ENCODE data around the gene EYA2.

DNA sequence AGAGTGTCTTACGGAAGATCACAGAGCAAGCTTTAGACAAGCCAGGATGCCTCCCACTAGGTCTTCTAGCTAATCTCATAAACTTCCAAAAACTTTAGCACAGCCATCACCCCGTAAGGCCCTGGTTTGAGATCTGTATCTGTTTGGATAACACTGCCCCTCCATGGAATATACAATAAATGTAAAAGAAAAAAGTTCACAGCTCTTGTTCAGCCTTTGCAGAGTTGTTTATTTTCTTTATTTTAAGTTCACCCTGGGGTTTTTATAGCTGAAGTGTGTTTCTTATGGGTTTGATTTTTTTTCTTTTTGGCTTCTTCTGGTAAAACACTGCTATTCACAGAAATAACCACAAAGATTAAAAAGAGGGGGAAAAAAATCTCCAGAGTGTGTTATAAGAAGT is 125.6 kb downstream of the EYA2 start:
- TF ChIP-seq, protein P1, sequence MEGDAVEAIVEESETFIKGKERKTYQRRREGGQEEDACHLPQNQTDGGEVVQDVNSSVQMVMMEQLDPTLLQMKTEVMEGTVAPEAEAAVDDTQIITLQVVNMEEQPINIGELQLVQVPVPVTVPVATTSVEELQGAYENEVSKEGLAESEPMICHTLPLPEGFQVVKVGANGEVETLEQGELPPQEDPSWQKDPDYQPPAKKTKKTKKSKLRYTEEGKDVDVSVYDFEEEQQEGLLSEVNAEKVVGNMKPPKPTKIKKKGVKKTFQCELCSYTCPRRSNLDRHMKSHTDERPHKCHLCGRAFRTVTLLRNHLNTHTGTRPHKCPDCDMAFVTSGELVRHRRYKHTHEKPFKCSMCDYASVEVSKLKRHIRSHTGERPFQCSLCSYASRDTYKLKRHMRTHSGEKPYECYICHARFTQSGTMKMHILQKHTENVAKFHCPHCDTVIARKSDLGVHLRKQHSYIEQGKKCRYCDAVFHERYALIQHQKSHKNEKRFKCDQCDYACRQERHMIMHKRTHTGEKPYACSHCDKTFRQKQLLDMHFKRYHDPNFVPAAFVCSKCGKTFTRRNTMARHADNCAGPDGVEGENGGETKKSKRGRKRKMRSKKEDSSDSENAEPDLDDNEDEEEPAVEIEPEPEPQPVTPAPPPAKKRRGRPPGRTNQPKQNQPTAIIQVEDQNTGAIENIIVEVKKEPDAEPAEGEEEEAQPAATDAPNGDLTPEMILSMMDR (IDR thresholded peaks at IDR 0.05): no peak
- TF ChIP-seq POLR2A (IDR thresholded peaks at IDR 0.05): no peak

All from heart left ventricle (tissue), 13 donors.